G401 (cell line): ENCODE measurements around the gene DESI2. TPM values are rescaled to one million over a fixed set of nuclear protein-coding genes. Genes with fewer than 3 reads are reported as not detected.
"Not testable (repeated sequence)": the region's sequence is repeated elsewhere in the genome, so short reads cannot be mapped to it uniquely, and the experiment has no call there.

Source experiments
- DNase-seq: peaks from one replicate; pipeline ENCODE4 v3.0.0-alpha.2; 2015; ENCODE audit warnings: low spot score
- in situ Hi-C: cut with HindIII; loops from 2 replicates; pipeline ENCODE4 v1.10.0; 2016; ENCODE audit warnings: low sequenced_read_pairs, mixed read lengths
- total RNA-seq: library from RNA; depleted of rRNA; stranded (reverse); fragments of >200 nt; shearing (Covaris generic); gene quantifications from 2 replicates; pipeline ENCODE4 v1.2.3, GENCODE V29; 2014; rRNA removed

Gene DESI2
- total RNA-seq, 1 experiment from 2014 or later: 103 TPM

- in situ Hi-C loops: no loop called here
- DNase-seq: no peak
Measured at GRCh38 chr1:244735876-244736561, 83.1 kb downstream of the DESI2 start.

- DNase-seq, in situ Hi-C loops: not testable (repeated sequence)
Measured at GRCh38 chr1:244739140-244739539, 86.2 kb downstream of the DESI2 start.

- DNase-seq, in situ Hi-C loops: not testable (repeated sequence)
Measured at GRCh38 chr1:244740027-244740617, 87.2 kb downstream of the DESI2 start.

- DNase-seq: no peak
- in situ Hi-C loops: no loop called here
Measured at GRCh38 chr1:244741692-244742091, 88.8 kb downstream of the DESI2 start.

GRCh38 chr1:244749230-244750016 lies 96.5 kb downstream of the DESI2 start:
- no peak for DNase-seq
- in situ Hi-C loops: no loop called here

DNA sequence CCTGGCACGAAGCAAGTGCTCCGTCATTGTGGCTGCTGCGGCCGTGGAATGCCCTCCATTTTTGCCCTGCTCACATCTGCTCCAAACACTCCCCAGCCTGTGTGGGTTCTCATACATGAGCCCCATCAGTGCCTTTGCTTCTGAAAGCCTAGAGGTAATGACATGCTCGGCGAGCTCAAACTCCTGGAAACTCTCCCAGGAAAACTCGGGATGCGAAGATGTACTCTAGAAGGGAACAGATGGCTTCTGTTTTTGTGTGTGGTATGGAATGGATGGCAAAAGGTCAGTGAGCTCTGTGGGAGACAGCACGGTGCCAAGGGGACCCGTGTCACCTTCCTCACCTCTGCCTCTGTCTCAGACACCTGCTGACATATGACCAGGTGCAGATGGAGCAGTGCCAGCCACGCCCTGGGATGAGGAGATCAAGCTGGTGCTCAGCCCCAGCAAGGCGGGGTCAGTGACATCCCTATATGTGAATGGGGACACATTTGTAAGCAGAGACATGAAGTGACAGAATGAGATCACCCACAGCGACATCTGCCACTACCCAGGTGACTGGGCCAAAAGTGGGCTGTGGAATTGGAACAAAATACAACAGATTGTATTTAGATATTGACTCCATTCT lies 98.5 kb downstream of the DESI2 start:
- peak; percentile 95 for DNase-seq
- in situ Hi-C loops: no loop called here

GRCh38 chr1:244755673-244756072 lies 102.7 kb downstream of the DESI2 start:
- in situ Hi-C loops: no loop called here
- no peak for DNase-seq

- no peak for DNase-seq
- in situ Hi-C loops: no loop called here
Measured at GRCh38 chr1:244757091-244757939, 104.4 kb downstream of the DESI2 start.

Other genes with a start within 250 kb of the DESI2 start
- 37.2 and 52.0 TPM in 2 replicates for gene ADSS2, start 201.2 kb upstream of the DESI2 start, total RNA-seq
- not detected in 2 replicates for gene CATSPERE, start 191.9 kb upstream of the DESI2 start, total RNA-seq
- gene COX20, start 182.5 kb downstream of the DESI2 start, total RNA-seq: 11.9 and 12.2 TPM in 2 replicates
- 172 and 277 TPM in 2 replicates for gene HNRNPU, start 211.4 kb downstream of the DESI2 start, total RNA-seq